HG02870 (cell line): Measurements from ENCODE around the gene HIRA.

Experiments
- ATAC-seq: cut with Tn5 transposase; IDR thresholded peaks from one replicate; pipeline ENCODE4 v1.9.1; 2021; ENCODE audit warnings: mild to moderate bottlenecking, moderate library complexity; ENCODE audit not compliant: unreplicated experiment

The HIRA gene

GRCh38 chr22:19464546-19464945, 33.0 kb upstream of the HIRA start:
- no peak for ATAC-seq

GRCh38 chr22:19463491-19464469, 32.2 kb upstream of the HIRA start:
- ATAC-seq, result no peak

- ATAC-seq, result no peak
Observed at GRCh38 chr22:19463008-19463407, 31.5 kb upstream of the HIRA start.

DNA sequence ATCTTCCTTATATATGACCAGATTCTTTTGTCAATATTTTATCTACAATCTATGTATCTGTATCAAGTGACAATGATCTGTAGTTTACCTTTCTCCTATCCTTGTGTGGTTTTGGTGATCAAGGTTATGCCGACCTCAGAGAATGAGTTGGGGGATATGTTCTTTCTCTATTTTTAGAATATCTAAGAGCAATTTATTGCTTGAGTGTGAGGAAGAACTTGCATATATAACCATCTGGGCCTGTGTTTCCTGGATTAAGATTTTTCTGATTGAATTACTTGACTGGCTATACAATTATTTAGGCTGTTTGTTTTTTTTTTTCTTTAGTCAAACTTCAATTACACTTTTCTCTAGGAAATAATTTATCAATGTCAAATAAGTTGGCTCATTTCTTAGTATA, 30.0 kb upstream of the HIRA start:
- ATAC-seq, result no peak

DNA sequence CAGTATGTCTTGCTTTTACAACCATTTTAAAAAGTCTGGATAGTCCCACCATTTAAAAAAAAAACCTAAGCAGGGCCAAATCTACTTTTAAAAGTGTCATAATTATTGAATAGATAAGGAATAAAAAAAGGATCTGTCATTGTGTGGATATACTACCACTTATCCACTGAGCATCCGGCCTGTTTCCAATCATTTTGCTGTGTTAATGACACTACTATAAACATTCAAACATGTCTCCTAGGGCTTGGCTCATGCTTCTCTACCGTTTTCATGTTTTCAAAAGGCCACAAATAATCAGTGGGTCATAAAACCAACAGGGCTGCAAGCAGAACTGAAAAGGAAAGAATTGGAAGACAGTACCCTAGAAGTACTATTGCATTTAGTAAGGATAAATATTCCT, 28.5 kb upstream of the HIRA start:
- ATAC-seq, result no peak

DNA sequence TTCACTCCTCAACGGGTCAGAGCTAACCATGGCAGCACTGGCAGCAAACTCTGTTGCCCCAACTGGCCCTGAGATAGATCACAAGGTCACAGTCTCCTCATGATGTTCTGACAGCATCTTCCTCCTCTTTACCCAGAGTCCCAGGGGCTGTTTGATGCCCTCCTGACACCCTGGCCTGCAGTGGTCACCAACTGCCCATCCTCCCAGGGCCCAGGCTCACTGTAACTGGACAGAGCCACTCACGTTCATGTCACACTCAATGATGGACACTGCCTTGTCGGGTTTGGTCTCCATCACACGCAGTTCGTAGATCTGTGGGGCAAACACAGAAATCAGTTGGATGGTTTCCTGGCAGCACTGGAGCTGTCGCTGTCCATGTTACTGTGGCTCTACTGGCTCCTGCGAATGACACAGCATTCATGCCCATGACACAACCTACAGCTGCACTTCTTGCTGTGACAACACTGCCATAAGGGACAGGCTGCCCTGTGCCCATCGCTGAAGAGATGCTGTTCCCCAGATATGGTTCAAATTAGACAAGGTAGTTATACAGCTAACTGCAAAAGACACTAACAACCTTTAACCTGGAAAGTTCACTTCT, 26.4 kb upstream of the HIRA start:
- ATAC-seq, result no peak

DNA sequence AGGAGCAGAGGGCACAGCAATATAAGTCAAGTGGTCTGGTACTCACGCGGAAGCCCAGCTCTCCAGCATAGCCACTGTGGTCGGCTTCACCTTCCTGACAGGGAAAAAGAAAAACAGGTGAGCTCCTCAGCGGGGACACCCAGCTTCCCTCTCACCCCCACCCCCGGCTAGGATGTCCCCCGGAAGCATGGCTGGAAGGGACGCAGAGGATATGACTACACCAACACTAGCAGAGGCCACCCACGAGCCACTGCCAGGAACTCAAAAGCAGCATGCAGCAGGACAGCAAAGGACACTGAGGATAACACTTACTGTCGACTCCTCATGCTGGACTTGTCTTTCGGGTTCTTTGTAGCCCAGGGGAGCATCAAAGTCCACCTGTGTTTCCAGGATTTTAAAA, 25.0 kb upstream of the HIRA start:
- ATAC-seq, result no peak

GRCh38 chr22:19455585-19456370, 24.2 kb upstream of the HIRA start:
- no peak for ATAC-seq

DNA sequence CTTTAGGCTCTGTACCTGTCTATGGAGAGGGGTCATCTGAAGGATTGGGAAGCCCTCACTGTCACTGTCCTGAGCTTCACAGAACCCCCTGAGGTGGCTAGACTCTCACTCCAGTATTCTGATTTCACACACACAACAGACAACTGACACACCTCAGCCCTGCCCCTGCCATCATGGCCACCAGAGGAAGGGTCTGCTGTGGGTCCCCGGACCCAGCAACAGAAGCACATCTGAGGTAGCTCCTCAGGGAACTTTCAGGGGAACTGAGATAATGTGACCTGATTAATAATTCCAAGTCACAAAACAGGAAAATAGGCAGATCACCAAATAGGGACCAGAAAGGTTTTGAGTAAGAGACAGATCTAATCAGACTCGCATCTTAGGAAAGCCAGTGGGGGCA, 23.5 kb upstream of the HIRA start:
- ATAC-seq, result no peak

- no peak for ATAC-seq
Observed at GRCh38 chr22:19454156-19454555, 22.6 kb upstream of the HIRA start.

GRCh38 chr22:19453718-19454117, 22.2 kb upstream of the HIRA start:
- no peak for ATAC-seq

- ATAC-seq, result no peak
Observed at GRCh38 chr22:19451570-19451969, 20.0 kb upstream of the HIRA start.

DNA sequence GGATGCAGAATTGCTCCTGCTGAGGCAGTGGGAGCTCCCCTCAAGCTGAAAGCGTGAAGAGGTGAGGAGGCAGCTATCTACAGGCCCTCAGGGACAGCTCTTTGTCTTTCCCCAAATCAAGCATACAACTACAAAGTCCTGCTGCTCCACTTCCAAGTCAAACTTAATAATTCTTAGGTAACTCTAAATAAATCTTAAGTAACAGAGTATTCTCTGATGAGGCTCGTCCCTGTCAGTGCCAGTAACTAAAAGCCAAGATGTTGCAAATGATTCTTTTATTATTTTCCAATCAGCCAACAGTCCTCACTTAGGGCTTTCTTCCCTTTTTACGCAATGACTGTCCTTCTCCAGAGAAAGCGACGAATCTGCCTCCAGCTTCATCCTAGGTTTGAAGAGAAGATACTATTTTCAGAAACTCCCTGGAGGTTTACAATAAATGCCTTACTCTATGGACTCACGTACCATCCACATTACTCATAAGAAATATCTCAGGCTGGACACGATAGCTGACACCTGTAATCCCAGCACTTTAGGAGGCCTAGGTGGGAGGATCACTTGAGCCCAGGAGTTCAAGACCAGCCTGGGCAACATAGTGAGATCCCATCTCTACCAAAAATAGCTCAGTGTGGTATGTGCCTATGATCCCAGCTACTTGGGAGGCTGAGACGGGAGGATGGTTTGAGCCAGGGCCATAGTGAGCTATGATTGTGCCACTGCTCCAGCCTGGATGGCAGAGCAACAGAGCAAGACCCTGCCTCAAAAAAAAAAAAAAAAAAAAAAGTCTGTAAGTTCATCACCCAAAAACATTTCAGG, 19.0 kb upstream of the HIRA start:
- no peak for ATAC-seq

DNA sequence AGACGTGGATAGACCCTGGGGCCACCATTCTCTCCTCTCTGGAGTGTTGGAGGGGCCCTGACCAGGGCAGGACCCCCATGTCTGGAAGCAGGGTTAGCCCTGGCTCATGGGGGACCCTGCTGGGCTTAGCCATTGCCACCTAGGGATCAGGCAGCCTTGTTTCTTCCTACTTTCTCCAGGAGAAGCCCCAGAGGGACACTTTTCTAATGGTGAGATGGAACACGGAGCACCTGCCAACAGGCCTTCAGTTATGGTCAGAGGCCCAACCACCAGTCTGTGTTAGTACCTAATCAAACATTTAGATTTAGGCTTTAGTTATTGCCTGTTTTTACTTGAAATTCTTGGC, 17.9 kb upstream of the HIRA start:
- ATAC-seq, result no peak

DNA sequence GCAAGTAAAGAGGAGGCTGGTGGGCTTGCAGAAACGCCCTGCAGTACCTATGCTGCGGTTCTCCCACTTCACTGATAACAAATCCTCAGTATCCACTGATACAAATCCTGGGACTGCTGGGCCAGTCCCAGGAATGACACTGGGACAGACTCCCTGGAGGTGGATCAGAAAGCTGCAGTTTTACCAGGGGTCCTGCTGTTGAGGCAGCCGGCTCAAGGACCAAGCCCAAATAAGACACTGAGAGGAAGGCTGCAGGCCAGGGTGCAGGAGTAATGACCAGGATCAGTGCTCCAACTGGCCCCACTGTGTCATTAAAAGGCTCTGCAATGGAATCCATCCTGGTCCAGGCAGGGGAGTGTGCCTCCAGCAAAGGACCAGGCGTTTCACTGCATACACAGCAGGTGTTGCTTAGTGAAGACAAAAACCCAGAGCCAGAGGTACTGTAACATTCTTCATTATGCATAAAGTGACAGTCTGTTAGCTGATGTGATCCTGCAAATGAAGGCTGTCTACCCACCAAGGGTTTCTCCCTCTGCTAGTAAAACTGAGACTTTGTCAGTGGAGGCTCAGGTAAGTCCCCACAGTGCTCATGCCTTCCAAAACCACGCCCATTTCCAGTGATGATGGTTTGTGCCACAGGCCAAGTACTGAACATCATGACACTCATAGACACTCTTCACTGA, 17.3 kb upstream of the HIRA start:
- no peak for ATAC-seq

GRCh38 chr22:19448076-19448607, 16.6 kb upstream of the HIRA start:
- no peak for ATAC-seq

DNA sequence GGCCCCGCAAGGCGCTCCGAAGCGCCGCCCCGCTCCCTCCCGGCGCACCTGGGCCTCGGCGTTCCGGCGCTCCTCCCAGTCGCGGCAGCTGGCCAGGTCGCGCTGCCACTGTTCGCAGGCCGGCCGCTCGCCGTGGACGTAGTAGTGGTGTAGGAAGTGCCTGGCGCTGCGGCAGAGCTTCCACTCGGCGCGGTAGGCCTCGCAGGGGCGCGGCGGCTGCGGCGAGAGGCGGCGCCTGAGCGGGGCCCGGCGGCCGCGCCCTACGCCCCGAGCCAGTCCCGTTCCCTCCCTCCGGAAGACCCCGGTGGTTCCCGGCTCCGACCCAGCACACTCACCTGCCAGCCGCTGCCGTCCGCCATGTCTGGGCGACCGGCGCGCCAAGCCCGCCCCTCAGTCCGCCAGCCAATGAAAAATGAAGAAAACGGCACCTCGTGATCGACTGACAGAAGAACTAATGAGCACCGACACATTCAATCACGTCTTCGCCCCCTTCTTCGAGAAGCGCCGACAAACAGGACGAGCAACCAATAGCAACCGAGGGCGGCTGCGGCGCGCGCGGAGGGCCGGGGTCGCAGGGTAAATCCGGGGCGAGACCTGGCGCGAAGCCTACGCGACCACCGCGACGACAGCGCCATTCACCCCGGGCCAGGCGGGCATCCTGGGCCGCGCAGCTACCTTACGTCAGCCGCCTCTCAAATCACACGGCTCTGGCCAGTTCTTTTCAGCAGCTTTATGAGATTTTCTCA, 16.0 kb upstream of the HIRA start, which contains the start of gene C22orf39:
Gene C22orf39, minus strand, starts transcription at position 382 of the 746 bp plus-strand sequence. Its CDS starts 23 bp downstream, at position 359.
- peak; percentile 77 for ATAC-seq

GRCh38 chr22:19446603-19447329, 15.2 kb upstream of the HIRA start:
- no peak for ATAC-seq
